GOT3 (cell line): Measurements from ENCODE around the gene POLR1H.
"Not testable (repeated sequence)": the region's sequence is repeated elsewhere in the genome, so short reads cannot be mapped to it uniquely, and the experiment has no call there.

ENCODE experiments used
- DNase-seq: peaks from one replicate; lab custom pipeline; 2025; ENCODE audit warnings: mixed read lengths; lab: John Stamatoyannopoulos, UW

Gene POLR1H

GRCh38 chr6:30061092-30061857 lies at the start of gene POLR1H:
POLR1H (plus strand) TSS chr6:30061265; CDS start chr6:30061525, 260 bp downstream.
- peak; percentile 67 for DNase-seq

- no peak for DNase-seq
These were observed 47.7 kb upstream of the POLR1H start for GRCh38 chr6:30013291-30013922.

GRCh38 chr6:30019819-30020218 lies 41.2 kb upstream of the POLR1H start:
- DNase-seq = no peak

- no peak for DNase-seq
These were observed 40.4 kb upstream of the POLR1H start for GRCh38 chr6:30020626-30021025.

DNA sequence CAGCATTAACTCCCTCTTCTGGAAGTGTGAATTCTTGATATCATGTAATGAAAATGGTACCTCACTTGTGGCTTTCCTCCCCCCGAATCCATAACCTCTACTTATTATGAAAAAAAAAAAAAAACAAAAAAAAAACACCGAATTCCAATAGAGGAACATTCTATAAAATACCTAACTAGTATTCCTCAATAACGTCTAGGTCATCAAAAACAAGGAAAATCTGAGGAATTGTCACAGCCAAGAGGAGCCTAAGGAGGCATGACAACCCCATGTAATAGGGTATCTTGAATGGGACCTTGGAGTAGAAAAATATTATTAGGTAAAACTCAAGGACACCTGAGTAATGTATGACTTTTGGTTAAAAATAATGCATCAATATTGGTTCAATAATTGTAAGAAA lies 38.9 kb upstream of the POLR1H start:
- no peak for DNase-seq

GRCh38 chr6:30022712-30023111 lies 38.4 kb upstream of the POLR1H start:
- not testable (repeated sequence) for DNase-seq

GRCh38 chr6:30025186-30025585 lies 35.9 kb upstream of the POLR1H start:
- no peak for DNase-seq

- DNase-seq = no peak
These were observed 31.5 kb upstream of the POLR1H start for GRCh38 chr6:30029588-30029987.

DNA sequence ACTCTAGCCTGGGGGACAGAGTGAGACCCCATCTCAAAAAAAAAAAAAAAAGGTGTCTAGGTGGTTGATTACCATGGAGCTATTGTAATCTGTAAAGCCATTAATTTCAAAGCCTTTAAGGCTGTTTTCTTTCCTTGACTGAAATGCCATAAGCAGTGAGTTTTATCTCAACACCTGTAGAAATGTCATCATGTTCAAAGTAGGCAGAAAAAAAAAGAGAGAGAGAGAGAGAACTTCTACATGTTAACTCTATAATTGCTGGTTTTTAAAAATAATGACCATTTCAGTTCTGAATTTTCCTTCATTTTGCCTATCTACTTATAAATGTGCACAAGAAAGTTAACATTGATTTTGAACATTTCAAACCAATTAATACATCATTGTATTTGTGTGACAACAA lies 29.7 kb upstream of the POLR1H start:
- DNase-seq = no peak

GRCh38 chr6:30033440-30033839 lies 27.6 kb upstream of the POLR1H start:
- DNase-seq = peak; percentile 14

GRCh38 chr6:30035784-30036183 lies 25.3 kb upstream of the POLR1H start:
- DNase-seq = no peak

GRCh38 chr6:30037182-30037788 lies 23.8 kb upstream of the POLR1H start:
- no peak for DNase-seq

GRCh38 chr6:30041221-30041620 lies 19.8 kb upstream of the POLR1H start:
- no peak for DNase-seq

- DNase-seq = no peak
These were observed 19.2 kb upstream of the POLR1H start for GRCh38 chr6:30041821-30042220.

DNA sequence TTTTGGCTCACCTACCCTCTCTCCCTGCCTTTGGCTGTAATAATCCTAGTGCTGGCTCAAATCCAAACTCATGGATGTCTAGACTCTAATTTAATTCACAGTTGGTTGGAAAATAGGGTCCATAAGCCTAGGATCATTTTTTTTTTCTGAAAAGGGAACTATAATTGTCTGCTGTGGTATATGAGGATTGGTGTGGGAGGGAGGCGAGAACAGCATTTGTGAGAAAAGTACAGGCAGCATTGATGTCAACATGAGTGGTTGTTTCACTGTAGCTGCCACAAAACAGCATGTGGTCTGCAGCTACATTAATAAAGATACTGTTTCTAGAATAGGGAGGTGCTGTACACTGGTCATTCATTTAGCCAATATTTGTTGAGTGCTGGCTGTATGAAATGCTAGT lies 18.6 kb upstream of the POLR1H start:
- no peak for DNase-seq

GRCh38 chr6:30042914-30043313 lies 18.2 kb upstream of the POLR1H start:
- no peak for DNase-seq

GRCh38 chr6:30043744-30044143 lies 17.3 kb upstream of the POLR1H start:
- no peak for DNase-seq

DNA sequence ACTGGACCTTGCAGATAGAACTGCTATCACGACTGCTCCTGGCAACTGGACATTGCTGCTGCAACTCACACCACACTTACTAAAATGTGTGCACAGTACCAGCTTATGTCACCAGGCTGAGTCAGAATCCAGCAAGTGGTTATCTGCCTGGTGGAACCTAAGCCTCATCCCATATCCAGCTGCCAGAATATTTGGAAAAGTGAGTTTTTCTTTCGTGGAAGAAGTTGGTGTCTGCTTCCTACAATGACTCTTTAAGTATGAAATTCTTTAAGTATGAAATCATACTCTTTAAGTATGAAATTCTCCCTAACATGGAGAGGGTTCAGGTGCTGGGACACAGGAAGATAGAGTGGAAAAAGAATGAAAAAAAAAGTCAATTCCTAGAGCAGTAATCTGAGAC lies 16.4 kb upstream of the POLR1H start:
- peak; percentile 3 for DNase-seq

GRCh38 chr6:30047220-30047619 lies 13.8 kb upstream of the POLR1H start:
- no peak for DNase-seq

GRCh38 chr6:30053682-30054081 lies 7.4 kb upstream of the POLR1H start:
- DNase-seq = no peak

- no peak for DNase-seq
These were observed 5.6 kb upstream of the POLR1H start for GRCh38 chr6:30055513-30055912.

DNA sequence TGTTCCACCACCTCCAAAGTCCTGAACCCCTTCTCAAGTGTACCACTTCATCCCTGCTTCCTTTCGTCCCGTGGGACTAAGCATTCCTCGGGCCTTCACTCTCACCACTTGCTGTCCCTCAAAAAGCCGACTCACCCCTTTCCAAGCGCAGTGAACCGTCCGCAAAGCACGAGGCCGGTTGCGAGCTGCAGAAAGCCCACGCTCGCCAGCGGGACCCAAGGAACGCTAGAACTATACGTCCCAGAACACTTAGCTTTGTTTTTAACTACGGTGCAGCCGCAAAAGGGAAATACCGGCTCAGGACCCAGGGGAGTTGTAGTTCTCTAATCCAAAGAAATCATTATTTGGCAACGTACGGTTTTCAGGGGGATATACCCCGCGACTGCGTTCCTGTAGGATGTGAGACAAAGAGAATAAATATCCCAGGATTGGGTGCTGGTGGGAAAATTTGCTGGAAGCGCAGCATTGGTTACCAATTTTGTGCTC lies 416 bp upstream of the POLR1H start:
- no peak for DNase-seq

DNA sequence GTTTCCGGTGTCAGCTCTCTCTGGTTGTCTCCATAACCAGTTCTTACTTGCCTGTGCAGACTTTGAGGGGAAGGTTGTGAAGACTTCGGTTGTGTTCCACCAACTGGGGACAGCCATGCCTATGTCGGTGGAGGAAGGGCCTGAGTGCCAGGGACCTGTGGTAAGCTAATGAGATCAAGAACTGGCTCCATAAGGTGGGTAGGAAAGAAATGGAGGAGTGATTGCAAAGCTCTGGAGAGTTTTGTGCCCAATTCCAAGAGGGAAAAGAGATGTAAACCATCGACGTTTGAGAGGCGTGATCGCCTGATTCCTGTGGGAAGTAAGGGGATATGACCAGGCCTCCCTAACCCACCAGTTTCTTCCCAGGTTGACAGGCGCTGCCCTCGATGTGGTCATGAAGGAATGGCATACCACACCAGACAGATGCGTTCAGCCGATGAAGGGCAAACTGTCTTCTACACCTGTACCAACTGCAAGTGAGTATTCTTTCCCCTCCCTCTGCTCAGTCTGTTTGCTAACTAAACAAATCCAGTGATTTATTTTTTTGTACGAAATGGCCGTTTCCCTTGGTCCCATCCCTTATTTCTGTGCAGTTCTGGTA lies 893 bp downstream of the POLR1H start:
- DNase-seq = no peak
